Neural crest cell (in vitro differentiated cells): Measurements from ENCODE around the gene LENG9. TPM values are rescaled to one million over a fixed set of nuclear protein-coding genes. Genes with fewer than 3 reads are reported as not detected.
"Not testable (repeated sequence)": the region's sequence is repeated elsewhere in the genome, so short reads cannot be mapped to it uniquely, and the experiment has no call there.

Experiments
- DNase-seq: peaks from one replicate; pipeline ENCODE4 v3.0.0; 2021; ENCODE audit warnings: low read depth, mixed read lengths, low spot score
- H3K27ac Mint-ChIP-seq: one replicate; pipeline ENCODE4 v1.8.0; 2021; ENCODE audit warnings: mild to moderate bottlenecking, mixed read lengths; ENCODE audit not compliant: unreplicated experiment
- H3K27me3 Mint-ChIP-seq: 2 replicates; pipeline ENCODE4 v1.8.0; 2021; ENCODE audit warnings: low read depth, mild to moderate bottlenecking, mixed read lengths
- H3K36me3 Mint-ChIP-seq: 2 replicates; pipeline ENCODE4 v1.8.0; 2021; ENCODE audit warnings: low read depth, mild to moderate bottlenecking, mixed read lengths
- H3K4me1 Mint-ChIP-seq: 2 replicates; pipeline ENCODE4 v1.8.0; 2021; ENCODE audit warnings: mixed read lengths
- H3K4me3 Mint-ChIP-seq: one replicate; pipeline ENCODE4 v1.8.0; 2021; ENCODE audit warnings: mild to moderate bottlenecking, mixed read lengths
- H3K9me3 Mint-ChIP-seq: 2 replicates; pipeline ENCODE4 v1.8.0; 2021; ENCODE audit warnings: mixed read lengths
- CTCF ChIP-seq: fragments of 200-600 bp; sonication (generic); conservative IDR thresholded peaks from 2 replicates; pipeline ENCODE4 v1.5.0; 2021; ENCODE audit warnings: antibody characterized with exemption, mild to moderate bottlenecking
- total RNA-seq: library from RNA; stranded (reverse); gene quantifications from 2 replicates; pipeline ENCODE4 v1.2.1, GENCODE V29; 2021

The LENG9 gene
- total RNA-seq, 1 donor from 2014 or later: 2.5 TPM

- Mint-ChIP-seq H3K27me3 (peaks cover 7% of the 10 kb centered on the region), H3K4me1 (no peaks in the 10 kb centered on the region), H3K4me3 (no peak within 1 kb of the TSS), H3K9me3 (no peaks in the 10 kb centered on the region), H3K27ac (no peak within 1 kb of the TSS), H3K36me3 (peaks cover 3% of the 10 kb centered on the region)
- no peak for TF ChIP-seq CTCF
- DNase-seq: no peak
These were observed 39.0 kb upstream of the LENG9 start, which contains the start of gene LAIR2 for GRCh38 chr19:54502518-54503048. TSS of gene LAIR2 (plus strand) at chr19:54502831. CDS start at chr19:54502919, 88 bp downstream.

GRCh38 chr19:54498451-54498772 is 34.8 kb upstream of the LENG9 start:
- not testable (repeated sequence) for H3K4me1 Mint-ChIP-seq, DNase-seq, H3K9me3 Mint-ChIP-seq, H3K36me3 Mint-ChIP-seq, H3K4me3 Mint-ChIP-seq, H3K27ac Mint-ChIP-seq
- H3K27me3 Mint-ChIP-seq: peaks cover 16% of the 10 kb centered on the region

GRCh38 chr19:54497747-54498450 is 34.3 kb upstream of the LENG9 start:
- H3K4me1 Mint-ChIP-seq, H3K36me3 Mint-ChIP-seq, H3K9me3 Mint-ChIP-seq, H3K27ac Mint-ChIP-seq, H3K4me3 Mint-ChIP-seq, DNase-seq: not testable (repeated sequence)
- peaks cover 19% of the 10 kb centered on the region for H3K27me3 Mint-ChIP-seq

GRCh38 chr19:54495284-54495683 is 31.7 kb upstream of the LENG9 start:
- not testable (repeated sequence) for DNase-seq, H3K9me3 Mint-ChIP-seq, H3K27ac Mint-ChIP-seq, H3K36me3 Mint-ChIP-seq, H3K4me1 Mint-ChIP-seq, H3K4me3 Mint-ChIP-seq
- H3K27me3 Mint-ChIP-seq: peaks cover 31% of the 10 kb centered on the region

- no peak overlapping the region for H3K27ac Mint-ChIP-seq
- H3K4me3 Mint-ChIP-seq: no peak overlapping the region
These were observed 30.5 kb upstream of the LENG9 start for GRCh38 chr19:54493967-54494585.

GRCh38 chr19:54493056-54493455 is 29.5 kb upstream of the LENG9 start:
- not testable (repeated sequence) for H3K36me3 Mint-ChIP-seq, DNase-seq, H3K27ac Mint-ChIP-seq, H3K9me3 Mint-ChIP-seq, H3K4me3 Mint-ChIP-seq, H3K4me1 Mint-ChIP-seq
- H3K27me3 Mint-ChIP-seq: peaks cover 41% of the 10 kb centered on the region

More at GRCh38 chr19:54493967-54494585, 30.5 kb upstream of the LENG9 start:
- H3K9me3 Mint-ChIP-seq: peaks cover 3% of the 10 kb centered on the region
- H3K4me1 Mint-ChIP-seq: no peaks in the 10 kb centered on the region
- peaks cover 39% of the 10 kb centered on the region for H3K27me3 Mint-ChIP-seq
- no peaks in the 10 kb centered on the region for H3K36me3 Mint-ChIP-seq
- DNase-seq: no peak
- TF ChIP-seq CTCF: no peak

- DNase-seq: no peak
- no peak for TF ChIP-seq CTCF
- Mint-ChIP-seq H3K9me3 (peaks cover 3% of the 10 kb centered on the region), H3K4me3 (no peak overlapping the region), H3K4me1 (no peaks in the 10 kb centered on the region), H3K36me3 (no peaks in the 10 kb centered on the region), H3K27me3 (peaks cover 39% of the 10 kb centered on the region), H3K27ac (no peak overlapping the region)
These were observed 29.0 kb upstream of the LENG9 start for GRCh38 chr19:54492568-54492967.
